Measurements from ENCODE around the gene HBB.

HBB gene

GRCh38 chr11:5224538-5225479 is 2.1 kb downstream of the HBB start:
- DNase-seq = no peak

- no peak for DNase-seq
Measured at GRCh38 chr11:5223686-5224085, 3.2 kb downstream of the HBB start.

GRCh38 chr11:5223146-5223545 is 3.7 kb downstream of the HBB start:
- no peak for DNase-seq

- DNase-seq = no peak
Measured at GRCh38 chr11:5210376-5210885, 16.4 kb downstream of the HBB start.

GRCh38 chr11:5204787-5205186 is 22.1 kb downstream of the HBB start:
- DNase-seq = no peak

GRCh38 chr11:5203366-5203765 is 23.5 kb downstream of the HBB start:
- DNase-seq = no peak

- DNase-seq = no peak
Measured at GRCh38 chr11:5200582-5200981, 26.3 kb downstream of the HBB start, which contains the start of gene OR51V1. Gene OR51V1, minus strand, starts transcription at chr11:5200682. Its CDS starts 0 bp downstream, at chr11:5200682.

- DNase-seq = no peak
Measured at GRCh38 chr11:5198285-5198684, 28.6 kb downstream of the HBB start.

- DNase-seq = no peak
Measured at GRCh38 chr11:5197536-5197935, 29.3 kb downstream of the HBB start.

GRCh38 chr11:5196731-5197130 is 30.1 kb downstream of the HBB start:
- DNase-seq = no peak

GRCh38 chr11:5196067-5196466 is 30.8 kb downstream of the HBB start:
- no peak for DNase-seq

GRCh38 chr11:5192738-5193137 is 34.1 kb downstream of the HBB start:
- DNase-seq = no peak

GRCh38 chr11:5188201-5188600 is 38.7 kb downstream of the HBB start:
- no peak for DNase-seq

GRCh38 chr11:5178046-5178837 is 48.6 kb downstream of the HBB start:
- no peak for DNase-seq
